Stimulated activated CD4-positive, alpha-beta T cell treated with anti-CD3 and anti-CD28 coated beads, Interleukin-1b, Interleukin-23, amount 100 ng/mL, for 4 hours (primary cell): ENCODE data around the gene OSBPL3.

Experiments
- DNase-seq, 2 donors: peaks; one replicate each; pipeline ENCODE4 v3.0.0-alpha.2; 2020; ENCODE audit warnings: low read depth in 2 of 2

The OSBPL3 gene

GRCh38 chr7:24955313-24955712 lies 24.7 kb downstream of the OSBPL3 start:
- no peak for DNase-seq

DNA sequence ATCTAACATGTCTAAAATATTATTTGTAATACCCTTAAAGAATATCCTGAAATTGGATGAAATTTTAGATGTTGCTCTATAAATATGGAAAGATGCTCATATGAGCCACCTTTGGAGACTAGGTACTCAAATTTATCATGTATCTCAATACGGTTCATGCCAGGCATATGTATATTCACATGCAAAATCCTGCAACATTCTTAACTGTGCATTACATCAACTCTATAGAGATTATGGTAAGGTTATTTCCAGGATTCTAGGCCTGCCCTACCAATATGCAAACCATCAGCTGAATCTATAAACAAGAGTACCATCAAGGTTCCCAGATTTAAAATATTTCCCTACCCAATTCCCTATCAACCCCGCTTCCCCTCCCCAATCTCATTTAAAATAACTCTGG lies 27.5 kb downstream of the OSBPL3 start:
- DNase-seq: no peak

DNA sequence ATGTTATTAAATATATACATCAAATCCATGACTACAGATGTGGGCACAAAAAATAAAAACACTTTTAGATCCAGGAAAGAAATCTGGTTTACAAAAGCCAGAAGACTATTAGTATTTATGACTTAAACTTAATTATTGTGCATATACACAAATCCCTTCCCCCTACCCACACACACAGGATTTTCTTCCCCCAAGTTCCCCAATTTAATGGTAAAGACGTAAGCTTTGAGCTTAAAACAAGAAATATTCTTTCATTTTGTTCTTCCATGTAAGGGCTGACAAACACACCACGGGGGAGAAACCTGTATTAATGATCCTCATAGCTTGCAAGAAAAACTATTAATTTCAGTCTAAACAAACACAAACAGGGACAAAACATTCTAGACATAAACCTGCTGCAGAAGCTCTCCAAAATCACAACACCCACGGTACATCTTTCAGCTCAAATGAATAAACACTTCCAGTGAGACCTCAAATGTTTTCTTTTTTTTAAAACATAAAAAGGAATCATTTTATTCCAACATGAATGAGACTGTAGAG lies 28.5 kb downstream of the OSBPL3 start:
- DNase-seq: no peak

DNA sequence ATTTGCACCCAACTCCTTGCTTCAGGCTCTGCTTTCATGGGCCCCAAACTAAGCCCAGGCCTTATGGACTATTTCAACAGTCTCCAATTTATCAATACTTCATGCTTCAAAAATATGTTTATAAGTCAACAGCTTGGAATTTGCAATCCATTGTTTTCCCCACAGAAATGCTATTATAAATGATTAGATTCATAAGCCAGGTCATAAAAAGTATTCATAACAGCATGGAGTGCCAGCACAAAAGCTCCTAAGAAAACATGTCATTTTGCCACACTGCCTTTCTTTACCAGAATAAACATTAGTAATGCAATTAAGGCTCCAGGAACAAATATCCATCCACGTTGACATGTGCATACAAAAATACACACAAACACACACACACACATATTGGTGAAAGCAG lies 30.1 kb downstream of the OSBPL3 start:
- DNase-seq: no peak

GRCh38 chr7:24948739-24949138 lies 31.2 kb downstream of the OSBPL3 start:
- DNase-seq: no peak

GRCh38 chr7:24946467-24946866 lies 33.5 kb downstream of the OSBPL3 start:
- DNase-seq: no peak

DNA sequence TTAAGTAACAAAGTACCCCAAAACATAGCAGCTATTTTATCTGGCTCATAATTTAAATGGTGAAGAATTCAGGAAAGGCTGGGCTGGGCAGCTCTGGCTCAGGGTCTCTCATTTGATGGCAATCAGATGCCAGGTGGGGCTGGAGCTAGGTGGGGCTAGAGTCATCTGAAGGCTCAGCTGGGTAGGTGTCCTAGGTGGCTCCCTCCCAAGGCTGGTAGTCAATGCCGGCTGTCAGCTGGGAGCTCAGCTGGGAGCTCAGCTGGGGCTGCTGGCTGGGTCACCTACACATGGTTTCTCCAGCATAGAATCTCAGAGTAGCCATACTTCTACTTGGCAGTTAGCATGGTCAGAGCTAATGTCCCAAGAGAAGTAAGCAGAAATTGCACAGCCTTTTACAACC lies 34.1 kb downstream of the OSBPL3 start:
- no peak for DNase-seq

GRCh38 chr7:24943096-24943948 lies 36.7 kb downstream of the OSBPL3 start:
- DNase-seq: no peak

DNA sequence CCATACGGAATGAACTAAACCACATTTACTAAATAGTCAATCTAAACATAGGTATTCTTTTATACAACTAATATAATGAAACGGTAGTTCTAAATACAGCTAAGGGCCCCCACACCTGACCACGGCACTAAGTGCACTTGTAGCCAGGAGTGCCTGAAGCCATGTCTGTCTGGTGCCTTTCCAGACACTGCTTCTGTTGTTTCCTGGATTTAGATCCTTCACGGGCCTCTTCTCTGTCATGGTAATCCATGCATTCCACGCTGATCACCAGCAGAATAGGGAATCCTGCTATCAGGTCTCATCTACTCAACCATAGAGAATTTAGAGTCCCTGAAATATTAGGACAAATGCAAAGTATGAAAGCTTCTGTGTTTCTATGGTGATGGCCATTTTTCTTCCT lies 37.8 kb downstream of the OSBPL3 start:
- no peak for DNase-seq

- DNase-seq: no peak
These were observed 40.6 kb downstream of the OSBPL3 start for GRCh38 chr7:24939416-24939815.

DNA sequence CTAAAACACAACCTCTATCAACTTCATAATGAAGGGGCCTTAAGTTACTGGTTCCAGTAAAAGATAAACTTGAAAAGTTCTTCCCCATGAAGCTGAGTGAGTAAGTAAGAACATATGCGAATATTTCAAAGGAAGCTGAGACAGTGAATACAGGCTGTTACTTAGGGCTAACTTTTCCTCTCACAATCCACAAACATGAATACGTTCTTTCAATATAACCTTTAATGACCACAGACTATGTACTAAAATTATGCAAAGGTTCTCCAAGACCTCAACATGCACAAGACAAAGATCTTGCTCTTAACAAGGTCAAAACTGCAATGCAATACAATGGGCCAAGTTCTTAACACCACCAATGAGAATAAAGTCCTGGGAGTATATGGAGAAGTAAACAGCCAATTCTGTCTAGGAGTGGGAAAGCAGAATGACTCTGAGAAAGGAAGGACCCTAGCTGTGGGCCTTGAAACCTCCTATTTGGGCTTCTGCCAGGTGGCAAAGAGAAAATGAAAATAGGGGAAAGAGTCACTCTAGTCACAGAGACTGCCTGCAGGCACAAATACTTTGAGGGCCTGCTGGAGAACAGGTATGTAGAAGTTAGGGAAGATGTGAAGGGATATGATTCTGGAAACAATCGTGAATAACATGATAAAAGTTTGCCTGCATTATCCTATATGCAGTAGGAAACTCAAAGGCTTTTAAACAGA lies 43.7 kb downstream of the OSBPL3 start:
- DNase-seq: no peak

GRCh38 chr7:24933298-24933697 lies 46.7 kb downstream of the OSBPL3 start:
- DNase-seq: no peak

DNA sequence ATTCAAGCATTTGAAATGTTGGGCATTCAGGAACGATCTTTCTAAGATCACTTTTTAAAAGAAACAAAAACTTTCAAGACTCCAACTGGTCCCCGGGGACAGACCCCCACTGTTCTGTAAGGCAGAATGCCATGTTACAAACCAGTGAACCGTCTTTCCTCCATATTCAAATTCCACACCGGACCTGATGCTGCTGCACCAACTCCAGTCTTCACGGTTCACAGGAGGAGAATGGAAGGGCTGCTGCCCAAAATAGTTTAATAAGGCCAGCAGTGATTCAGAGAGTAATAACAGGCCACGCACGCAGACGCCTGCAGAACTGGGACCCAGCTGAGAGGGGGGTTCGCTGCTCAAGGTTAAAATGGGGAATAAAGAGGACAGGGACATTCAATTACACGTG lies 47.2 kb downstream of the OSBPL3 start:
- no peak for DNase-seq

DNA sequence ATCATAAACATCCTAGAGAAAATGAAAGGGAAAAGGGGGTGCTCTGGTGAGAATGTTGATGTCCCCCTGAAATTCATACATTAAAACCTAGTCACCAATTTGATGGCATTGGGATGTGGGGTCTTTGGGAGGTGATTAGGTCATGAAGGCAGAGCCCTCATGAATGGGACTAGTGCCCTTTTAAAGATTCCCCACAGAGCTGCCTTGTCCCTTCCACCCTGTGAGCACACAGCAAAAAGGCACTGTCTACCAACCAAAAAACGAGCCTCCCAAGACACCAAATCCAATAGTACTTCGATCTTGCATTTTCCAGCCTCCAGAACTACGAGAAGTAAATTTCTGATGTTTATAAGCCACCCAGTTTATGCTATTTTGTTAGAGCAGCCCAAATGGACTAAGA lies 47.6 kb downstream of the OSBPL3 start:
- DNase-seq: no peak

DNA sequence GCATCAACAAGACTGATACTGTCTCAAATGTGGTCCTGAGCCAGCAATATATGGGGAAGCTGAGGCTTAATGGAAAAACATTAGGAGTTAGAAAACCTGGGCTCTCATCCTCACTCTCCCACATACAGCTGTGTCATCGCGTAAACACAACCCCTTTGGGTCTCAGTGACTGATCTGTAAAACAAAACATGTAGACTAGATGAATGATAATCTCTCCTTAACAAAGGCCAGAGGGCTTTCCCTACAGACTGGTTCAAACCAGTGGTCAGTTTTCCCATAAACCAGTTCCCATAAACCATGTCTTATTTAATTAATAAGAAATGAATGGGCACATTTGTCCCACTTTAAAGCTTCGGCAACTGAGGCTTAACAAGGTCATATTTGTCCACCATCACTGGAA lies 48.1 kb downstream of the OSBPL3 start:
- no peak for DNase-seq

DNA sequence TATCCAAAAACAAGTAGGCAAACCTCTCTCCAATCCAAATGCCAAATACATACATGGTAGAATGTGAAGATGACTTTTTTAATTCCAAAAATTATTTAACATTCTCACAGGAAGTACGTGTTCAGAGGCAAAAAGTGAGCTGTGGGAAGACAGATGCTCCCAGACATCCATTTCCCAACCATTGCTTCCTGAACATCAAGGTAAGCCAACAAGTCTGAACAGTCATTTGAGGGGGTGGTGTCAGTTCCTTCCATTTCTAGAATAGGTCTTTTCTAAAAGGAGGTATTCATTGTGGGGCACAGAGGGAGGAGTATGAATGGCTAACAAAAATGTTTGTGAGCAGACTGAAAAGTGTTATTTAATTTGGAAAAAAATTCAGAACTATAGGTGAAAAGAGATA lies 49.1 kb downstream of the OSBPL3 start:
- no peak for DNase-seq

- no peak for DNase-seq
These were observed 53.1 kb downstream of the OSBPL3 start for GRCh38 chr7:24926623-24927524.

DNA sequence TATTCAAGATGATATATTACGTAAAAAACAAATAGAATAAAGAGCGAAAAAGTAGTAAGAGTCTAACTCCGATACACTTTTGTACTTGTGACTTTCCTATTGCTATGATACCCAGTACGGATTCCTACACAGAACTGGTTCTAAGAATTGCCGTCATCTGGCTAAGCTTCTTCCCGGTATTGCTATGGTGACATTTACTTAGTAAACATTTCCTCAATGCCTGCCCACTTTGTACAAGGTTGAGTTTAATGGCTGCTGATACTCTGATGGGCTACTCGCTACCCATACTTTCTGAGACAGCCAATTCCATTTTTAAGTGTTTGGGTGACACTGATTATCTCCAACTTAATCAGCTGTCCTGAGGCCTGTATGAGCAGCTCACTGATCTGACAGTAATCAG lies 55.6 kb downstream of the OSBPL3 start:
- no peak for DNase-seq

GRCh38 chr7:24923172-24923865 lies 56.7 kb downstream of the OSBPL3 start:
- no peak for DNase-seq

DNA sequence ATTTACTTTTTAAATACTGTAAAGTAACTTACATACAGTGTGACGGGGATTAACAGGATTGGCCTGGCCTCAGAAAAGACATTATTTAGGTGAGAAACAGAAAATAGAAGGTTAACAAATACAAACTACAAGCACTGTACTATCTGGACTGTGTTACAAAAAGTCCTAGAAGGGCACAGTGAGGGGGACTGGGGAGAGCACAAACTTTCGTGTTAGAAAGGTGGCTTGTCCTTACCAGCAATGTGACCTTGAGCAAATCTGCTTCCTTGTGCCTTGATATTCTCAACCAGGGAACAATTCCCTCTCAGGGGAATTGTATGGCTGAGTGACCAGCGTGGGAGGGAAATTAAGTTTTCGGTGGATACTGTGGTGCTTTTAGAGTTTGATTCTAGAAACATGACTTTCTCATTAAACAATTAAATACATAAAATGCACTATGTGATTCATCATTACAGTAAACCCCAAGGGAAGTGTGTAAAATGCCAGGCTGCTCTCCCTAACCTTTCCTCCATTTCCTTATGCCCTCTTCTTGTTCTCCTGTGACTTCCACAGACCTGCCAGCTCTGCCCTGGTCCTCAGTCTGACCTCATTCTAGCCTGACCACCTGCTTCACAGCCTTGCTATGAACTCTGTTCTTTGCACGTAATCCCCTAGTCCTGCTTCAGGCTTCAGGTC lies 57.7 kb downstream of the OSBPL3 start:
- DNase-seq: no peak

DNA sequence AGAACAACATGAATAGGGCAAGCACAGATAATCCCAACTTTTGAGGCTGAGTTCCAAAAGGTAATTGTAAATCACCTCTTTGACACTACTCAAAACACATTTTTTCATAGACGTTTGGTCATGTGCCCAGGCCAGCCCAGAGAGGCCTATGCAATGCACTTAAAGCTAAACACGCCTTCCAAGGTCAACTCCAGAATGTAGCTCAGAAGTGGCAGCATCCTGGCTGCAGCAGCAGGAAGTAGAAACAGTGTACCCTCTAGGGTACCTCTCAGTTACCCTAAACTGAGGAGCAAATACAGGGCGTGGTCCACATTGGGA lies 58.7 kb downstream of the OSBPL3 start:
- no peak for DNase-seq
